ENCODE measurements around the gene HEPACAM2.

HEPACAM2 gene

GRCh38 chr7:93242106-93242505 lies 15.8 kb upstream of the HEPACAM2 start:
- in situ Hi-C loops (cut with MboI; ENCODE audit: low pct_unique_long_range_greater_than_20kb, low sequenced_read_pairs, unreplicated experiment): loop anchor here (10.0 kb wide), 1 partner anchor 303 kb away; no protein-coding TSS in a partner anchor
- TF ChIP-seq, protein P1, sequence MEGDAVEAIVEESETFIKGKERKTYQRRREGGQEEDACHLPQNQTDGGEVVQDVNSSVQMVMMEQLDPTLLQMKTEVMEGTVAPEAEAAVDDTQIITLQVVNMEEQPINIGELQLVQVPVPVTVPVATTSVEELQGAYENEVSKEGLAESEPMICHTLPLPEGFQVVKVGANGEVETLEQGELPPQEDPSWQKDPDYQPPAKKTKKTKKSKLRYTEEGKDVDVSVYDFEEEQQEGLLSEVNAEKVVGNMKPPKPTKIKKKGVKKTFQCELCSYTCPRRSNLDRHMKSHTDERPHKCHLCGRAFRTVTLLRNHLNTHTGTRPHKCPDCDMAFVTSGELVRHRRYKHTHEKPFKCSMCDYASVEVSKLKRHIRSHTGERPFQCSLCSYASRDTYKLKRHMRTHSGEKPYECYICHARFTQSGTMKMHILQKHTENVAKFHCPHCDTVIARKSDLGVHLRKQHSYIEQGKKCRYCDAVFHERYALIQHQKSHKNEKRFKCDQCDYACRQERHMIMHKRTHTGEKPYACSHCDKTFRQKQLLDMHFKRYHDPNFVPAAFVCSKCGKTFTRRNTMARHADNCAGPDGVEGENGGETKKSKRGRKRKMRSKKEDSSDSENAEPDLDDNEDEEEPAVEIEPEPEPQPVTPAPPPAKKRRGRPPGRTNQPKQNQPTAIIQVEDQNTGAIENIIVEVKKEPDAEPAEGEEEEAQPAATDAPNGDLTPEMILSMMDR (IDR thresholded peaks at IDR 0.05; ENCODE audit: extremely low read depth, insufficient read depth, missing control alignments): no peak
- no peak for DNase-seq (ENCODE audit: low spot score)

- TF ChIP-seq, protein P1 (IDR thresholded peaks at IDR 0.05; ENCODE audit: extremely low read depth, insufficient read depth, missing control alignments): no peak
- in situ Hi-C loops (cut with MboI; ENCODE audit: low pct_unique_long_range_greater_than_20kb, low sequenced_read_pairs, unreplicated experiment): loop anchor here (10.0 kb wide), 2 partner anchors 145 to 305 kb away; no protein-coding TSS in a partner anchor
These were observed 13.6 kb upstream of the HEPACAM2 start for GRCh38 chr7:93239824-93240223.

DNA sequence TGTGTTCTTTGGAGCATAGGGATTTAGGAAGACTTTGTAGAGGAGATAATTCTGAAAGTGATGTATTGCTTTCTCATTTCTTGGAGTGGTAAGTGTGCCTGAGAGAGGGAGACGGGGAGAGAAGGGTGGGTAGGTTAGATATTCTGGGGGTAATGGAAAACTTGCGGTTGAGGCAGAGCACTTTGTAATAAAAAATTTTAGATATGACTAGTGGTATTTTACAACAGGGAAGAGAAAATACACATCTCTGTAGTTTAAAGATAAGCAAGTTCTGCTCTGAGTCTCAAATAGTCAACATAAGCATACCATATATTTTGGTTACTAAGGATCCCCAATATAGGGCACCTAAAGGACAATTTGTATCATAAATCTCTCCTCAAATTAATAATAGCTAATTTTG lies 12.5 kb upstream of the HEPACAM2 start:
- DNase-seq (ENCODE audit: low spot score): no peak
- in situ Hi-C loops (cut with MboI; ENCODE audit: low pct_unique_long_range_greater_than_20kb, low sequenced_read_pairs, unreplicated experiment): loop anchor here (10.0 kb wide), 1 partner anchor 144 kb away; no protein-coding TSS in a partner anchor
- TF ChIP-seq, protein P1 (IDR thresholded peaks at IDR 0.05; ENCODE audit: extremely low read depth, insufficient read depth, missing control alignments): no peak

More at GRCh38 chr7:93239824-93240223, 13.6 kb upstream of the HEPACAM2 start:
- DNase-seq (ENCODE audit: low spot score): no peak

DNA sequence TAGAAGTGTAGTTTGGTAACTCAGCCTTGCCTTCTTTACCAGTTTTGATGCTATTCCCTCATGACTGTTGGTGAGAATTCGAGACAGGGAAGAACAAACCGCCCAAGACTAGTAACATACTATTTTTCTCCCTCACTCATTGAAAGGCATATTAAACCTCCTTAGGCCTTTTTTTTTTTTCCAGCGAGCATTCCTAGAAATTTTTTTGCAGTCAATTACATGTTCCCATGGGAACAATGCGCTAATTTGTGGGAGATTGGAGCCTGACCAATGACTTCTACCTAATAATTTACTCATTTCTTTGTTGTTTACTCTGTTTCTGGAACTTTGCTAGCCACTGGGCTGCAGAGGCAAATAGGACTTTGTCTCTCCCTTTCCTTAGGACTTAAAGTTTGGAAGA lies 11.9 kb upstream of the HEPACAM2 start:
- in situ Hi-C loops (cut with MboI; ENCODE audit: low pct_unique_long_range_greater_than_20kb, low sequenced_read_pairs, unreplicated experiment): loop anchor here (10.0 kb wide), 1 partner anchor 143 kb away; no protein-coding TSS in a partner anchor
- TF ChIP-seq, protein P1 (IDR thresholded peaks at IDR 0.05; ENCODE audit: extremely low read depth, insufficient read depth, missing control alignments): no peak
- DNase-seq (ENCODE audit: low spot score): no peak

DNA sequence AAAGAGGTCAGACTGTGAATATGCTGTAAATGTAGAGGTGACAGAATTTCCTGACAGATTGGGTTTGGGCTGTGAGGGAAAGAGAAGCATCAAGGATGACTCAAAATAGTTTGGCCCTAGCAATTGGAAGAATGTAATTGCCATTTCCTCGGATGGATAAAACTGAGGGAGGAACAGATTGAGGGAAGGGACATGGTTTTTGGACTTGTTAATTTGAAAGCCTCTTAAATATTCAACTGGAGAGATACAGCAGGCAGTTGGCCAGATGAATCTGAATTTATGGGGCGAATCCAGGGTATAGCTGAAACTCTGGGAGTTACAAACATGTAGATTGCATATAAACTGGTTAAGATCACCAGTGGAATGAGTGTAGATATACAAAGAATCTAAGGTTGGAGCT lies 9.3 kb upstream of the HEPACAM2 start:
- no peak for DNase-seq (ENCODE audit: low spot score)
- TF ChIP-seq, protein P1 (IDR thresholded peaks at IDR 0.05; ENCODE audit: extremely low read depth, insufficient read depth, missing control alignments): no peak
- in situ Hi-C loops (cut with MboI; ENCODE audit: low pct_unique_long_range_greater_than_20kb, low sequenced_read_pairs, unreplicated experiment): loop anchor here (10.0 kb wide), 1 partner anchor 141 kb away; no protein-coding TSS in a partner anchor

GRCh38 chr7:93232673-93233018 lies 6.4 kb upstream of the HEPACAM2 start:
- TF ChIP-seq, protein P1 (IDR thresholded peaks at IDR 0.05; ENCODE audit: extremely low read depth, insufficient read depth, missing control alignments): no peak
- in situ Hi-C loops (cut with MboI; ENCODE audit: low pct_unique_long_range_greater_than_20kb, low sequenced_read_pairs, unreplicated experiment): loop anchor here (10.0 kb wide), 1 partner anchor 138 kb away; no protein-coding TSS in a partner anchor
- DNase-seq (ENCODE audit: low spot score): no peak

Measured in GM13977 (cell line).